ENCODE results near the gene UBR2.

UBR2 gene

GRCh38 chr6:42704251-42704936, 140.6 kb downstream of the UBR2 start:
- DNase-seq (ENCODE audit: low spot score) = no peak
- no peak for TF ChIP-seq CTCF (IDR thresholded peaks at IDR 0.05)
- H3K27ac ChIP-seq = no peak overlapping the region
- peak overlapping the region; percentile 64 for H3K4me3 ChIP-seq

GRCh38 chr6:42704937-42705374, 141.1 kb downstream of the UBR2 start:
- no peak for TF ChIP-seq CTCF (IDR thresholded peaks at IDR 0.05)
- Histone ChIP-seq H3K27ac (no peak overlapping the region), H3K4me3 (no peak overlapping the region)
- no peak for DNase-seq (ENCODE audit: low spot score)

- no peak for DNase-seq (ENCODE audit: low spot score)
- Histone ChIP-seq H3K4me3 (no peak overlapping the region), H3K27ac (no peak overlapping the region)
- no peak for TF ChIP-seq CTCF (IDR thresholded peaks at IDR 0.05)
Observed at GRCh38 chr6:42707595-42707994, 143.8 kb downstream of the UBR2 start.

GRCh38 chr6:42708096-42708495, 144.3 kb downstream of the UBR2 start:
- no peak overlapping the region for H3K4me3 ChIP-seq
- H3K27ac ChIP-seq = no peak overlapping the region
- TF ChIP-seq CTCF (IDR thresholded peaks at IDR 0.05) = no peak
- DNase-seq (ENCODE audit: low spot score) = no peak

GRCh38 chr6:42709871-42710270, 146.0 kb downstream of the UBR2 start:
- no peak for TF ChIP-seq CTCF (IDR thresholded peaks at IDR 0.05)
- Histone ChIP-seq H3K27ac (no peak overlapping the region), H3K4me3 (no peak overlapping the region)
- no peak for DNase-seq (ENCODE audit: low spot score)

GRCh38 chr6:42710316-42710715, 146.5 kb downstream of the UBR2 start:
- no peak overlapping the region for H3K27ac ChIP-seq
- no peak overlapping the region for H3K4me3 ChIP-seq
- no peak for DNase-seq (ENCODE audit: low spot score)
- TF ChIP-seq CTCF (IDR thresholded peaks at IDR 0.05) = no peak

- DNase-seq (ENCODE audit: low spot score) = no peak
- no peak overlapping the region for H3K4me3 ChIP-seq
- no peak for TF ChIP-seq CTCF (IDR thresholded peaks at IDR 0.05)
- H3K27ac ChIP-seq = no peak overlapping the region
Observed at GRCh38 chr6:42711930-42712329, 148.1 kb downstream of the UBR2 start.

All from coronary artery (tissue), 2 donors.